Endothelial cell of umbilical vein (primary cell): ENCODE data around the gene TRANK1. TPM values are rescaled to one million over a fixed set of nuclear protein-coding genes. Genes with fewer than 3 reads are reported as not detected.

ENCODE experiments used
- BruUV-seq: library from RNA; stranded (reverse); fragments of 400-500 nt; replicated peaks from 2 replicates; lab custom pipeline; 2021; lab: Mats Ljungman, UMichigan
- CTCF ChIA-PET: fragments of 300-600, 350-600 bp; sonication (Branson Sonifier 250); formaldehyde crosslinking; loops from one replicate; lab custom pipeline; 2021; ENCODE audit warnings: antibody characterized with exemption, inconsistent platforms; lab: Charles Lee
- POLR2A ChIA-PET: fragments of 300-600, 350-600 bp; sonication (Branson Sonifier 250); formaldehyde crosslinking; loops from one replicate; lab custom pipeline; 2021; ENCODE audit warnings: antibody characterized with exemption, inconsistent platforms; lab: Charles Lee
- DNase-seq: peaks from one replicate; pipeline ENCODE4 v3.0.0-alpha.2; 2011; ENCODE audit warnings: low read depth, low spot score
- FAIRE-seq: peaks from 2 replicates; lab custom pipeline; 2011; peaks lifted over from hg19 to GRCh38; lab: Jason Lieb, UNC
- H2AFZ ChIP-seq: 2 replicates; pipeline ENCODE4 v1.6.0; 2012; ENCODE audit warnings: low read depth, low read length, control low read depth, inconsistent platforms
- H3K27ac ChIP-seq: 2 replicates; pipeline ENCODE4 v1.5.1; 2011; ENCODE audit warnings: low read depth, mild to moderate bottlenecking, control low read depth, low read length, moderate library complexity; ENCODE audit not compliant: insufficient read depth
- H3K27me3 ChIP-seq, 2 experiments: 2 replicates each; pipeline versions ENCODE4 v1.6.0 to v1.6.1; 2011; ENCODE audit warnings: low read length in 2 of 2, mixed read lengths in 1 of 2; ENCODE audit not compliant: control insufficient read depth in 2 of 2, insufficient read depth in 2 of 2
- H3K36me3 ChIP-seq, 2 experiments: 2 replicates in 1 of 2; 3 replicates in 1 of 2; pipeline ENCODE4 v1.5.1; 2011; ENCODE audit warnings: low read length in 2 of 2, mild to moderate bottlenecking in 1 of 2, moderate library complexity in 1 of 2; ENCODE audit not compliant: control insufficient read depth in 2 of 2, insufficient read depth in 2 of 2; ENCODE audit errors: extremely low read depth in 1 of 2
- H3K4me1 ChIP-seq: 3 replicates; pipeline ENCODE4 v1.5.1; 2011; ENCODE audit warnings: mild to moderate bottlenecking, low read length; ENCODE audit not compliant: control insufficient read depth, insufficient read depth; ENCODE audit errors: extremely low read depth
- H3K4me2 ChIP-seq: 2 replicates; pipeline ENCODE4 v1.6.1; 2011; ENCODE audit warnings: low read length, control low read depth, mixed read lengths; ENCODE audit not compliant: insufficient read depth
- H3K4me3 ChIP-seq, 3 experiments: fragments of 200-600 bp in 1 of 3; sonication (generic), shearing (Covaris generic) in 1 of 3; replicated peaks in 1 of 3; 2 replicates each; pipeline ENCODE4 v1.5.1; 2011 to 2016; ENCODE audit warnings: control low read depth in 3 of 3, low read length in 3 of 3, mild to moderate bottlenecking in 2 of 3, inconsistent platforms in 1 of 3, low read depth in 1 of 3, moderate library complexity in 1 of 3; ENCODE audit not compliant: insufficient read depth in 1 of 3
- H3K79me2 ChIP-seq: 2 replicates; pipeline ENCODE4 v1.6.0; 2012; ENCODE audit warnings: low read length, inconsistent platforms; ENCODE audit not compliant: control insufficient read depth, insufficient read depth
- H3K9ac ChIP-seq: replicated peaks from 2 replicates; pipeline ENCODE3; 2011; ENCODE audit warnings: low read length, control low read depth; ENCODE audit not compliant: insufficient read depth; ENCODE audit errors: extremely low read depth
- H3K9me1 ChIP-seq: replicated peaks from 3 replicates; pipeline ENCODE4 v1.6.0; 2011; ENCODE audit warnings: mild to moderate bottlenecking, low read length; ENCODE audit not compliant: control insufficient read depth, insufficient read depth; ENCODE audit errors: extremely low read depth
- H3K9me3 ChIP-seq: replicated peaks from 2 replicates; pipeline ENCODE4 v1.5.1; 2012; ENCODE audit warnings: low read length, inconsistent platforms; ENCODE audit not compliant: control insufficient read depth, insufficient read depth
- H4K20me1 ChIP-seq: replicated peaks from 2 replicates; pipeline ENCODE3; 2011; ENCODE audit warnings: mild to moderate bottlenecking, low read length; ENCODE audit not compliant: control insufficient read depth, insufficient read depth; ENCODE audit errors: extremely low read depth
- FOS ChIP-seq: IDR thresholded peaks from 2 replicates; pipeline ENCODE4 v1.6.1; 2011; ENCODE audit warnings: mild to moderate bottlenecking, low read length, moderate library complexity, borderline replicate concordance; ENCODE audit not compliant: insufficient read depth
- GATA2 ChIP-seq: IDR thresholded peaks from 2 replicates; pipeline ENCODE4 v1.7.0; 2011; ENCODE audit warnings: low read depth, mild to moderate bottlenecking, moderate library complexity, mixed read lengths, low read length; ENCODE audit not compliant: insufficient read length, insufficient read depth
- JUN ChIP-seq: IDR thresholded peaks from 2 replicates; pipeline ENCODE4 v1.6.1; 2011; ENCODE audit warnings: borderline replicate concordance, low read depth; ENCODE audit not compliant: insufficient read length, insufficient read depth
- MYC ChIP-seq: IDR thresholded peaks from one replicate; pipeline ENCODE4 v1.6.1; 2011; ENCODE audit warnings: mild to moderate bottlenecking, low read depth, low read length
- POLR2A ChIP-seq: IDR thresholded peaks from 2 replicates; pipeline ENCODE4 v1.6.1; 2012; ENCODE audit warnings: low read depth, mild to moderate bottlenecking, control low read depth, low read length
- dilution Hi-C: fragments of 300-500 bp; cut with MboI; formaldehyde crosslinking; loops from one replicate; pipeline ENCODE4 v1.15.0; 2019; ENCODE audit warnings: low sequenced_read_pairs; ENCODE audit not compliant: extremely low pct_ligation_motif_present
- intact Hi-C: fragments of 100-400 bp; cut with micrococcal nuclease; formaldehyde crosslinking; loops from one replicate; pipeline ENCODE4 v1.10.0; 2022
- polyA plus RNA-seq, 4 experiments: library from polyadenylated mRNA; depleted of rRNA in 3 of 4; stranded (reverse) in 3 of 4; unstranded in 1 of 4; fragments of >200 nt; gene quantifications; 2 replicates each; pipeline versions ENCODE4 v1.2.1 to v1.2.3, GENCODE V29; 2011 to 2012; ENCODE audit warnings: missing spikeins in 1 of 4
- total RNA-seq: library from RNA; stranded (reverse); gene quantifications from 2 replicates; pipeline ENCODE4 v1.2.3, GENCODE V29; 2021
- TF ChIP-seq, protein P1 (sequence below), 2 donors: IDR thresholded peaks; 1 replicate in 1 of 2; 2 replicates in 1 of 2; pipeline ENCODE4 v1.5.1; 2011; ENCODE audit warnings: low read length in 2 of 2, mild to moderate bottlenecking in 2 of 2, moderate library complexity in 2 of 2, control low read depth in 1 of 2, inconsistent platforms in 1 of 2, low read depth in 1 of 2; ENCODE audit not compliant: insufficient read depth in 1 of 2; ENCODE audit errors: extremely low read depth in 1 of 2

TRANK1 gene
- total and polyA plus RNA-seq, 2 donors (not counting 3 experiments of a cell fraction or from before 2014, with no cell fraction given), result 4.6 to 14.4 TPM

- intact Hi-C loops (no loop called here), dilution Hi-C loops (no loop called here)
- H3K4me2 ChIP-seq, result no peak overlapping the region
- FAIRE-seq, result no peak
- no peak for DNase-seq
- H3K27me3 ChIP-seq, result no peaks in the 10 kb centered on the region
- no peaks in the 10 kb centered on the region for H3K9me1 ChIP-seq
- ChIA-PET POLR2A (no interaction called here), CTCF (interaction anchor here (1.0 kb wide), 1 partner anchor 49 kb away, joined by 3 read pairs; no protein-coding TSS in a partner anchor)
- H3K27ac ChIP-seq, result no peak overlapping the region
- H3K79me2 ChIP-seq, result no peaks in the 10 kb centered on the region
- TF ChIP-seq, protein P1, sequence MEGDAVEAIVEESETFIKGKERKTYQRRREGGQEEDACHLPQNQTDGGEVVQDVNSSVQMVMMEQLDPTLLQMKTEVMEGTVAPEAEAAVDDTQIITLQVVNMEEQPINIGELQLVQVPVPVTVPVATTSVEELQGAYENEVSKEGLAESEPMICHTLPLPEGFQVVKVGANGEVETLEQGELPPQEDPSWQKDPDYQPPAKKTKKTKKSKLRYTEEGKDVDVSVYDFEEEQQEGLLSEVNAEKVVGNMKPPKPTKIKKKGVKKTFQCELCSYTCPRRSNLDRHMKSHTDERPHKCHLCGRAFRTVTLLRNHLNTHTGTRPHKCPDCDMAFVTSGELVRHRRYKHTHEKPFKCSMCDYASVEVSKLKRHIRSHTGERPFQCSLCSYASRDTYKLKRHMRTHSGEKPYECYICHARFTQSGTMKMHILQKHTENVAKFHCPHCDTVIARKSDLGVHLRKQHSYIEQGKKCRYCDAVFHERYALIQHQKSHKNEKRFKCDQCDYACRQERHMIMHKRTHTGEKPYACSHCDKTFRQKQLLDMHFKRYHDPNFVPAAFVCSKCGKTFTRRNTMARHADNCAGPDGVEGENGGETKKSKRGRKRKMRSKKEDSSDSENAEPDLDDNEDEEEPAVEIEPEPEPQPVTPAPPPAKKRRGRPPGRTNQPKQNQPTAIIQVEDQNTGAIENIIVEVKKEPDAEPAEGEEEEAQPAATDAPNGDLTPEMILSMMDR (IDR thresholded peaks at IDR 0.05; ENCODE audit: extremely low read depth in 1 of 2, insufficient read depth in 1 of 2, low read depth in 1 of 2, low read length in 2 of 2), result no peak
- TF ChIP-seq GATA2 (no peak), POLR2A (no peak), MYC (no peak), FOS (no peak), JUN (no peak)
- BruUV-seq, result no TSS peak
- H3K36me3 ChIP-seq, result no peaks in the 10 kb centered on the region
- no peaks in the 10 kb centered on the region for H3K9me3 ChIP-seq
- H3K4me1 ChIP-seq, result no peaks in the 10 kb centered on the region
- no peak overlapping the region for H2AFZ ChIP-seq
- no peaks in the 10 kb centered on the region for H4K20me1 ChIP-seq
- no peak overlapping the region for H3K4me3 ChIP-seq
- no peak overlapping the region for H3K9ac ChIP-seq
Measured at GRCh38 chr3:36820083-36820482, 124.8 kb downstream of the TRANK1 start.
